HG03025 (cell line): Measurements from ENCODE around the gene EMP3.
"Not testable (repeated sequence)": the region's sequence is repeated elsewhere in the genome, so short reads cannot be mapped to it uniquely, and the experiment has no call there.

Experiments
- ATAC-seq: cut with Tn5 transposase; IDR thresholded peaks from one replicate; pipeline ENCODE4 v1.9.1; 2021; ENCODE audit warnings: mild to moderate bottlenecking, moderate library complexity; ENCODE audit not compliant: unreplicated experiment, low FRiP score

Gene EMP3

GRCh38 chr19:48325265-48325910, at the start of gene EMP3:
EMP3 (plus strand) TSS chr19:48325552; CDS start chr19:48326845, 1,293 bp downstream.
- ATAC-seq, result no peak

- ATAC-seq, result no peak
Measured at GRCh38 chr19:48279747-48280146, 45.6 kb upstream of the EMP3 start.

GRCh38 chr19:48283908-48284307, 41.4 kb upstream of the EMP3 start:
- ATAC-seq, result no peak

- ATAC-seq, result no peak
Measured at GRCh38 chr19:48284896-48285295, 40.5 kb upstream of the EMP3 start.

- no peak for ATAC-seq
Measured at GRCh38 chr19:48287748-48288147, 37.6 kb upstream of the EMP3 start.

- no peak for ATAC-seq
Measured at GRCh38 chr19:48290401-48290770, 35.0 kb upstream of the EMP3 start.

- ATAC-seq, result no peak
Measured at GRCh38 chr19:48290771-48291488, 34.4 kb upstream of the EMP3 start.

GRCh38 chr19:48291489-48291815, 33.9 kb upstream of the EMP3 start:
- not testable (repeated sequence) for ATAC-seq

- no peak for ATAC-seq
Measured at GRCh38 chr19:48292798-48293197, 32.6 kb upstream of the EMP3 start.

GRCh38 chr19:48295458-48295857, 29.9 kb upstream of the EMP3 start:
- no peak for ATAC-seq

- no peak for ATAC-seq
Measured at GRCh38 chr19:48296963-48297734, 28.2 kb upstream of the EMP3 start.

GRCh38 chr19:48297975-48298374, 27.4 kb upstream of the EMP3 start:
- no peak for ATAC-seq

GRCh38 chr19:48301886-48302599, 23.3 kb upstream of the EMP3 start:
- no peak for ATAC-seq

- no peak for ATAC-seq
Measured at GRCh38 chr19:48302600-48302959, 22.8 kb upstream of the EMP3 start.

- ATAC-seq, result no peak
Measured at GRCh38 chr19:48303367-48303766, 22.0 kb upstream of the EMP3 start.

GRCh38 chr19:48303866-48304265, 21.5 kb upstream of the EMP3 start:
- ATAC-seq, result no peak

- no peak for ATAC-seq
Measured at GRCh38 chr19:48308631-48309586, 16.4 kb upstream of the EMP3 start.

- ATAC-seq, result not testable (repeated sequence)
Measured at GRCh38 chr19:48309731-48310130, 15.6 kb upstream of the EMP3 start.

GRCh38 chr19:48310227-48310626, 15.1 kb upstream of the EMP3 start:
- ATAC-seq, result no peak

GRCh38 chr19:48311384-48311783, 14.0 kb upstream of the EMP3 start:
- ATAC-seq, result no peak
